HepG2 (cell line): ENCODE measurements around the gene FLT3LG. TPM values are rescaled to one million over a fixed set of nuclear protein-coding genes. Genes with fewer than 3 reads are reported as not detected.
"Not testable (repeated sequence)": the region's sequence is repeated elsewhere in the genome, so short reads cannot be mapped to it uniquely, and the experiment has no call there.

Source experiments
- ATAC-seq: fragments of 200-7000 bp; cut with Tn5 transposase; 3 replicates; pipeline ENCODE4 v1.9.1; 2020; ENCODE audit warnings: mild to moderate bottlenecking, moderate library complexity
- BruUV-seq: library from RNA; stranded (reverse); fragments of 400-500 nt; replicated peaks from 2 replicates; lab custom pipeline; 2021; lab: Mats Ljungman, UMichigan
- CTCF ChIA-PET: fragments of 300-600 bp; formaldehyde crosslinking; extraction: SDS; loops from one replicate; lab custom pipeline; 2021; ENCODE audit warnings: low total read pairs, inconsistent platforms, low intra/inter-chr PET ratio; lab: Yijun Ruan, JAX
- POLR2A ChIA-PET: fragments of 350-600 bp; sonication (Branson Sonifier 250); formaldehyde crosslinking; loops from one replicate; lab custom pipeline; 2020; ENCODE audit warnings: antibody characterized with exemption, inconsistent platforms; lab: Yijun Ruan, JAX
- DNase-seq: peaks from one replicate; pipeline ENCODE4 v3.0.0-alpha.2; 2015; ENCODE audit warnings: low spot score
- FAIRE-seq: peaks from 3 replicates; lab custom pipeline; 2011; peaks lifted over from hg19 to GRCh38; lab: Jason Lieb, UNC
- H2AFZ ChIP-seq: one replicate; pipeline ENCODE4 v1.6.1; 2011; ENCODE audit warnings: low read length, inconsistent platforms
- H3K27ac ChIP-seq: fragments of 300-600 bp; 3 replicates; pipeline ENCODE4 v1.8.0; 2011; ENCODE audit warnings: mixed run types, mild to moderate bottlenecking, mixed read lengths, low read length, inconsistent platforms; ENCODE audit not compliant: insufficient read depth; ENCODE audit errors: extremely low read length
- H3K27me3 ChIP-seq, 2 experiments: fragments of 200-600 bp in 1 of 2; 2 replicates in 1 of 2; 3 replicates in 1 of 2; pipeline versions ENCODE4 v1.6.0 to v1.8.0; 2011; ENCODE audit warnings: low read length in 2 of 2, mild to moderate bottlenecking in 2 of 2, moderate library complexity in 2 of 2, inconsistent platforms in 1 of 2; ENCODE audit not compliant: insufficient read depth in 2 of 2, control insufficient read depth in 1 of 2
- H3K36me3 ChIP-seq, 2 experiments: fragments of 200-600 bp in 1 of 2; replicated peaks in 1 of 2; 2 replicates in 1 of 2; 3 replicates in 1 of 2; pipeline versions ENCODE4 v1.5.1 to v1.8.0; 2011; ENCODE audit warnings: low read length in 2 of 2, inconsistent platforms in 1 of 2; ENCODE audit not compliant: insufficient read depth in 2 of 2, control insufficient read depth in 1 of 2
- H3K4me1 ChIP-seq: 2 replicates; pipeline ENCODE4 v1.5.1; 2012; ENCODE audit warnings: low read length, inconsistent platforms; ENCODE audit not compliant: insufficient read depth
- H3K4me2 ChIP-seq: 2 replicates; pipeline ENCODE4 v1.6.0; 2011; ENCODE audit warnings: low read depth, low read length, inconsistent platforms
- H3K4me3 ChIP-seq, 3 experiments: fragments of 200-600 bp in 1 of 3; sonication (generic), shearing (Covaris generic) in 1 of 3; replicated peaks in 1 of 3; 2 replicates each; pipeline ENCODE4 v1.5.1; 2011 to 2016; ENCODE audit warnings: low read length in 3 of 3, inconsistent platforms in 2 of 3, low read depth in 2 of 3, mild to moderate bottlenecking in 2 of 3, control low read depth in 1 of 3, mixed read lengths in 1 of 3; ENCODE audit not compliant: insufficient read depth in 1 of 3
- H3K79me2 ChIP-seq: one replicate; pipeline ENCODE4 v1.6.1; 2011; ENCODE audit warnings: low read length, inconsistent platforms; ENCODE audit not compliant: insufficient read depth
- H3K9ac ChIP-seq: 2 replicates; pipeline ENCODE4 v1.6.0; 2011; ENCODE audit warnings: mild to moderate bottlenecking, low read depth, low read length, inconsistent platforms; ENCODE audit not compliant: insufficient read depth
- H3K9me3 ChIP-seq: 2 replicates; pipeline ENCODE4 v1.5.1; 2012; ENCODE audit warnings: mild to moderate bottlenecking, low read length
- H4K20me1 ChIP-seq: 2 replicates; pipeline ENCODE4 v1.6.0; 2011; ENCODE audit warnings: inconsistent platforms, mild to moderate bottlenecking, low read length, moderate library complexity; ENCODE audit not compliant: insufficient read depth
- GABPB1 ChIP-seq: IDR thresholded peaks from 2 replicates; pipeline ENCODE4 v1.6.1; 2016; ENCODE audit warnings: mild to moderate bottlenecking, missing genetic modification reagents, moderate library complexity, missing compliant biosample characterization
- NCOA5 ChIP-seq: sonication (generic); formaldehyde crosslinking; IDR thresholded peaks from 2 replicates; pipeline ENCODE4 v1.4.0; 2020; ENCODE audit warnings: missing genetic modification reagents
- RBAK ChIP-seq: sonication (generic); formaldehyde crosslinking; IDR thresholded peaks from 2 replicates; pipeline ENCODE4 v1.5.1; 2020; ENCODE audit warnings: mild to moderate bottlenecking, missing genetic modification reagents
- XRCC5 ChIP-seq: fragments of 200-400 bp; formaldehyde crosslinking; optimal IDR thresholded peaks from 2 replicates; pipeline ENCODE3; 2017; ENCODE audit warnings: mild to moderate bottlenecking, low read length
- ZNF143 ChIP-seq: sonication (generic); formaldehyde crosslinking; IDR thresholded peaks from 2 replicates; pipeline ENCODE4 v1.4.0; 2020; ENCODE audit warnings: missing genetic modification reagents
- ZSCAN22 ChIP-seq: sonication (generic); formaldehyde crosslinking; IDR thresholded peaks from 2 replicates; pipeline ENCODE4 v1.4.0; 2020; ENCODE audit warnings: mild to moderate bottlenecking, missing genetic modification reagents
- WGBS: methylation state at CpG from one replicate; pipeline ENCODE4 v1.1.6; 2017; ENCODE audit warnings: low lambda C conversion rate; 5-methylcytosine and 5-hydroxymethylcytosine counted together
- in situ Hi-C: cut with HindIII; loops from 2 replicates; pipeline ENCODE4 v1.10.0; 2017; ENCODE audit warnings: low pct_unique_long_range_greater_than_20kb; ENCODE audit not compliant: extremely low pct_ligation_motif_present
- intact Hi-C: fragments of 100-400 bp; cut with micrococcal nuclease; formaldehyde crosslinking; loops from one replicate; pipeline ENCODE4 v1.10.0; 2022; ENCODE audit not compliant: unreplicated experiment
- polyA plus RNA-seq, 8 experiments: library from polyadenylated mRNA; depleted of rRNA in 3 of 8; stranded (reverse) in 7 of 8; unstranded in 1 of 8; fragments of >200 nt; fragmentation: Illumina TruSeq in 4 of 8; extraction: Trizol in 4 of 8; gene quantifications; 2 replicates each; pipeline versions ENCODE4 v1.2.1 to v1.2.3, GENCODE V29; 2011 to 2016; ENCODE audit warnings: low read depth in 4 of 8, missing spikeins in 1 of 8, mixed read lengths in 1 of 8; ENCODE audit not compliant: insufficient read depth in 1 of 8
- total RNA-seq, 5 experiments: library from RNA; depleted of rRNA; stranded (reverse); fragments of >200 nt; fragmentation: Illumina TruSeq; extraction: Trizol; gene quantifications; 2 replicates each; pipeline ENCODE4 v1.2.3, GENCODE V29; 2016; ENCODE audit warnings: low read depth in 1 of 5

Gene FLT3LG
- total and polyA plus RNA-seq, 2 of the 13 experiments (the other 11 are each of a cell fraction or from before 2014, with no cell fraction given) = 1.5 to 2.6 TPM

DNA sequence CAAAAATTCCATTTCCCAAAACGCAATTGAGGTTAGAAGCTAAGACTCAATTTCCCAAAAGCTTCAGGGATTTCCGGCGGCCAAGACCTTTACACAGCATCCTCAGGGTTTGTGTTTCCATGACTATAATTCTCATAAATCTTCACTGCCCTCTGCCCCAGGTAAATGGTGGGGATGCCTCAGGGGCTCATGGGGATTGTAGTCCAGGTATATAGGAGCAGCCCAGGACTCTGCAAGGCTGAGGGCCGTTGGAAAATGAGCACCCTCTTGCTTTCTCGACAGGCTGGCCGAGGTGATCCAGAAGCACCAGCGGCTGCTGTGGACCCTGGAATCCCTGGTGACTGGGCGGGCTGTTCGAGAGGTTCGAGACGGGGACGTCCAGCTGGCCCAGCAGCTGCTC is 14.6 kb upstream of the FLT3LG start:
- TF ChIP-seq ZNF143 (CRISPR knock-in tag) = peak; percentile 50; the same call in 1 of the 2 replicates
- no peak for TF ChIP-seq GABPB1 (CRISPR knock-in tag)
- TF ChIP-seq NCOA5 (CRISPR knock-in tag) = no peak
- no peak for TF ChIP-seq XRCC5
- no peak for TF ChIP-seq RBAK (CRISPR knock-in tag)
- no TSS peak for BruUV-seq
- FAIRE-seq (no peak), ATAC-seq (no peak), DNase-seq (no peak)
- H2AFZ ChIP-seq = no peak overlapping the region
- H3K4me3 ChIP-seq = no peak overlapping the region
- intact Hi-C loops = no loop called here
- no peaks in the 10 kb centered on the region for H3K27me3 ChIP-seq
- POLR2A ChIA-PET = interaction anchor here (1.3 kb wide), 1 partner anchor 8 kb away, joined by 3 read pairs; the partner anchor contains the start of gene PIH1D1
- peaks cover 4% of the 10 kb centered on the region for H3K4me1 ChIP-seq
- no peak overlapping the region for H3K4me2 ChIP-seq
- 100% methylated on average over 3 of the region's 12 CpGs for WGBS
- H3K79me2 ChIP-seq = peaks cover 2% of the 10 kb centered on the region
- no peaks in the 10 kb centered on the region for H3K9me3 ChIP-seq
- H3K9ac ChIP-seq = no peak overlapping the region
- no peak overlapping the region for H3K27ac ChIP-seq
- no peaks in the 10 kb centered on the region for H4K20me1 ChIP-seq
- in situ Hi-C loops = no loop called here
- CTCF ChIA-PET = no interaction called here
- peaks cover 0 to 1% of the 10 kb centered on the region in 2 experiments; a peak in 1 of 5 replicates for H3K36me3 ChIP-seq

DNA sequence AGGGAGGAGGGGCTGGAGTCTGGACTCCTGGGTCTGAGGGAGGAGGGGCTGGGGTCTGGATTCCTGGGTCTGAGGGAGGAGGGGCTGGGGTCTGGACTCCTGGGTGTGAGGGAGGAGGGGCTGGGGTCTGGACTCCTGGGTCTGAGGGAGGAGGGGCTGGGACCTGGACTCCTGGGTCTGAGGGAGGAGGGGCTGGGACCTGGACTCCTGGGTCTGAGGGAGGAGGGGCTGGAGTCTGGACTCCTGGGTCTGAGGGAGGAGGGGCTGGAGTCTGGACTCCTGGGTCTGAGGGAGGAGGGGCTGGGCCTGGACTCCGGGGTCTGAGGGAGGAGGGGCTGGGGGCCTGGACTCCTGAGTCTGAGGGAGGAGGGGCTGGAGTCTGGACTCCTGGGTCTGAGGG is 12.9 kb upstream of the FLT3LG start:
- ATAC-seq, H3K9ac ChIP-seq, CTCF ChIA-PET, H3K79me2 ChIP-seq, H3K9me3 ChIP-seq, H3K4me2 ChIP-seq, H3K36me3 ChIP-seq, H3K4me1 ChIP-seq, H4K20me1 ChIP-seq, intact Hi-C loops, POLR2A ChIA-PET, in situ Hi-C loops, H3K4me3 ChIP-seq, BruUV-seq, DNase-seq, FAIRE-seq, H2AFZ ChIP-seq, H3K27me3 ChIP-seq: not testable (repeated sequence)
- TF ChIP-seq ZSCAN22 (CRISPR knock-in tag) = peak; percentile 95
- H3K27ac ChIP-seq = peak overlapping the region; percentile 56
- no CpG with 5 or more reads among the region's 1 CpG for WGBS
